ENCODE data around the gene POLE.

The POLE gene

DNA sequence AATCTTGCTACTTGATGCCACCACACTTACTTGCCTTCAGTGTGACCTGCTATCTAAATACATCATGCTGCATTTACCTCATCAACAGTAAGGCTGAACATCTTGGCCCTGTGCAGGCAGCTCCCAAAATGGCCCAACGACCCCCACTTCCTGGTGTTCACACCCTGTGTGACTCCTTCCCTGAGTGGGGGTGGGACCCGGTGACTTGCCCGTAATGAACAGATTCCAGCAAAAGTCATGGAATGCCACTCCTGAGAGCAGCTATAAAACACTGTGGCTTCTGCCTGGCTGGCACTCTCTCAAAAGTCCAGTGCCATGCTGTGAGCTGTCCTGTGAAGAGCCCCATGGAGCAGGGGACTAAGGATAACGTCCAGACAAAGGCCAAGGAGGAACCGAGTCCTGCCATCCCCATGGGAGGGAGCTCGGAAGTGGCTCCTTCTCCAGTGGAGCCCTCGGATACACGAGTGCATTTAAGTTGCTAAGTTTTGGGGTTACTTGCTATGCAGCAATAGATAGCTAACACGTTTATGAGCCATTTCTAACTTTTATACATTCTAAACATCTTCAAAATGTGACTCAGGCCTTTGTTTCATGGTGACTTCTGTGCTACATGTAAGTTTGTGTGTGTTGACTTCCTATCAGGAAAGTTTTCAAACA is 35.6 kb downstream of the POLE start:
- DNase-seq: no peak

DNA sequence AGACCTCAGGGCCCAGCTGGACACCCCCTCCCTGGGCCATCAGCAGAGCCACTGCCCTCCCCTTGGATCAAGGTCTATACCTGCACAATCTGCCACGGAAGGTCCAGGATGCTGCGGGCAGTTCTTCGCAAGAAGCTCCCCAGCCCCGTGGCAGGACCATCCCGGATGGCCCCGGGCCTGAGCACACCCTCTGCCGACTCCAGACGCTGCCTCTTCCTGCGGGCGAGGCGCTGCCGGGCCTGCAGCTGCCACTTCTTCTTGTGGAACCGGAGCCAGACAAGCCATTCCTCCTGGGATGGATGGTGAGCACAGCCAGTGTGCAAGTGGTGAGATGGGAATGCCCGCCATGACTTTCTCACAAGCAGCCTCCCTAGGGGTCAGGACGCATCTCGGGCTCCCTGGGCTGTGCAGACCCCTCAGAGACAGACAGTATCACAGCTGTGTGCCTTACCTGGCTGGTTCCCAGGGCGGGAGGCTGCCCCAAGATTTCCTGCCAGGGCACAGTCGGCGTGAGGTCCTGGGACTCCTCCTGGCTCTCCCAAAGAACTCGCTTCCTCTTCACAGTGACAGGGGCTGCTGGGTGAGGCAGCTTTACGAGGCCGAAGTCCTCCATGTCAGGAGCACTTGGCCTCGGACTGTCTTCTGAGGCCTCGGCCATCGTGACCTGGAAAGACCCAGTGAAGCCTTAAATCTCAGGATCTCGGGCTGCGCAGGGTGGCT is 37.8 kb downstream of the POLE start:
- no peak for DNase-seq

DNA sequence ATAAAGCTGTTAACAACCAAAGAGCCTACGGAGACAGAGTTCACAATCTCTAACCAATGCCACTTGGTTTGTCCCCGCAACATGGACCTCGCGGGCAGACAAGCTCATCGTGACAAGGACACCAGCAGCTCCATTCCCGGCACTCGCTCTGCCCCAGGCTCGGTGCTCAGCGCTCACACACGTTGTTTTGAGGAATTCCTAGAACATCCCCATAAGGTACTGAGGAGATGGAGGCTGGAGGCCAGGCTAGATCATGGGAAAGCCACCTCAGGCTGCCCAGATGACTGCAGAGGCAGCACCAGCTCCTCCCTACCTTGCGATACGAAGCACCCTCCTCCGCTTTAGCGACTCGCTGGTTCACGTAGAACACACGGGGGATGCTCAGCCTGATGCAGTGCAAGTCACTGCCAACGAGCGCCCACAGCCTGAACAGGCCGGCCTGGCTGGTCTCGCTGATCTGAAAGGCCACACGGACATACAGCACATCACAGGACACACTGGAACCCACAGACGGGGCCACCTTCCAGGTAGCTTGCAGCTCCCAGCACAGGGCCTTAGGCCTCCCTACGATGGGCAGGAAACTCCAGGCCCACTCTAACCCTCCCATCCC is 38.4 kb downstream of the POLE start:
- DNase-seq: no peak

DNA sequence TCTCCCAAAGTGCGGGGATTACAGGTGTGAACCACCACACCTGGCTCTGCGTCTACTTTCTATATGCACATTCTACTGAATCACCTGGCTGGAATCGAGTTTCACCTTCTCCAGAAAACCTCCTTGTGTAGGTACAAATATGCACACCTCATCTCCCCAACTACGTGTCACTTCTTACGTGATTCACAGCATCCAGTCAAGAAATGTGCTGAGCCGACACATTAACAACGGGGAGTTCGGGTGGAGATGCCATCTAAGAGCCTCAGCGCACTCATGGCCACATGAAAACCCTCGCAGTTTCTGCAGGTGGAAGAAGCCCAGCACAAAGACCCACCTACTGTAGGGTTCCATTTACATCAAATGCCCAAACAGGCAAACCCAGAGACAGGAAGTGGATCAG is 39.3 kb downstream of the POLE start:
- DNase-seq: no peak

DNA sequence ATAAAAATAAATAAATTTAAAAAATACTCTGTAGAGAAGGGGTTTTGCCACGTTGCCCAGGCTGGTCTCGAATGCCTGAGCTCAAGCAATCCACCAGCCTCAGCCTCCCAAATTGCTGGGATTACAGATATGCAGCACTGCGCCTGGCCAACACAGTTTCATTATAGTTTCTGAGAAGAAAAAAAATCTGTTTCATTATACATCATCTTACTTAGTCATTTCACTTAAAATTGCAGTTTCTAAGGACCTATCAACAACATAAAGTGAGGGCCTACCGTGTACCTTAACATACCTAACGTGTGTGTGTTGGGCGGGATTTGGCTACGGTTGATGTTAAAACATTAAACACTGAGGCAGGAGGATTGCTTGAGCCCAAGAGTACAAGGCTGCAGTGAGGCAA is 40.3 kb downstream of the POLE start:
- DNase-seq: no peak

DNA sequence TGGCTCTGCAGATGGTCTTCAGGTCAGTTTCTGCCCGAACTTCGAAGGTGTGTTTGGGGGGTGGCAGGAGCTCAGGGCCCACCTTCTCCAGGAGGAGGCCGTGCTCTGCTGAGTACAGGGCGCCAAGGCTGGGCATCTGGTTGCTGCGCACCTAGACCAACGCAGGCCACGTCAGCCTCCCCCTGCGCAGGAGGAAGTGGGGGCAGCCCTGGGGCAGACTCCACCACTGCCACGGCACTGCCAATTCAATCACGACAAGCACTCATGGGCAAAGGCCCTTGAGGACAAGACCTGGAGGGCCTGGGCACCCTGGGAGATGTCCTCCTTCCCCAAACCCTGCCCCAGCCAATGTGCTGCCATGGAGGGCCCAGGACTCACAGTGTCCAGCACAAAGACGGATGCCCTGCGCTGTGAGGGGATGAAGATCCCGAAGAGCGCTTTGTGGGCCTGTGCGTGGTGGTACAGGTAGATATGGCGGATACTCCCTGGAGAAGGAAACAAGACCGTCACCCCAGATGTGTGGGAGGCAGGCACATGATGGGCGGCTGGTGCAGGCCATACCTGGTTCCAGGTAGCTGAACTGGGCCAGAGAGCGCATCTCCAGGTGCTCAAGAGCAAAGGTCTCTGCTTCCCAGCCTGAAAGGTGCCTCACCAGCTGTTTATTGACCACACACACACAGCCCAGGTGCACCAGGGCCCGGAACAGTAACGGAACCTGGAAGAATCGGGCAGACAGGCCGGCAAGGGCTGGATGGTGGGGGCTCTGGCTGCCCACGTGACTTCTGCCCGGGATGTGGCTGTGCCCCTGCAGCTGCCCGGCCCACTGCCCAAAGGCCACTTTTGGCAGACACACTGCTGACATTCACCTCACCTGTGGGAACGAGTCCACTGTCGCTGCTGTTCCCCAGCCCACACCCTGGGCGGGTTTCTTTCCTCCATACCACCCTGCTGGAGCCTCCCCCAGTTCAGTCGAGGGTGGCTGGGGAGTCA is 44.0 kb downstream of the POLE start:
- no peak for DNase-seq

DNA sequence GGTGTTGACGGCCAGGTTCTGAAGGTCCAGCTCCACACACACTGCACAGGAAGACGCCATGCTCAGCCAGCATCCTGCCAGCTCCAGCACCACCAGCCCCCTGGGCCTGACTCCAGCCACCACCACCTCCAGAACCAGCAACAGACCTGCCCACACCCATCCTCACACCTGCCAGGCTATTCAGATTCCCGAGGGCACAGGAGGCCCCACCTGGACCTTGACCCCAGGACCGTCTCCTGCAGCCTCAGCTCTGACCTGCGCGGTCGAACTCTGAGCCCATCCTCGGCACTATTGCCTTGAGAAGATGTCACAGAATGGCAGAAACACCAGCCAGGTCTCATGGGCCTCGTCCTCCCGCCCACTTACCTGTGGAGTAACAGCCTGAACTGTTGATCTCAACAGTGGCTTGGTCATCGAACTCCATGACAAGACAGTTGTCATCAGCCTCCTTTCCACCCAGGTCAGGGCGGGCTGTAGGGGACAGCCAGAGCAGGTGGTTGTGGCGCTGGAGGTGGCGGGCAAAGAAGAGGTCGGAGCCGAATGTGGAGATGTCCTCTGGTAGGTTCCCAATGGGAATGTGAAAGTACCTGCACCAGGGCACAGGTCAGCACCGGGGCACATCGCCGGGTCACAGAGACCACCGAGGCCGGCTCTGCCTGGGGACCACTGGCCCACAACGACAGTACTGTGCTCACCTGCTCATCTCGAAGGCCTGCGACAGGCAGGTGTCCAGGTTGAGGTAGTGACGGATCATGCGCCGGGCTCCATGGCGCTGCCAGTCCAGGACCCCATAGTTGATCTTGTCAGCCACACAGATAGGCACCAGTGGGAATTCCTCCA is 45.1 kb downstream of the POLE start:
- no peak for DNase-seq

DNA sequence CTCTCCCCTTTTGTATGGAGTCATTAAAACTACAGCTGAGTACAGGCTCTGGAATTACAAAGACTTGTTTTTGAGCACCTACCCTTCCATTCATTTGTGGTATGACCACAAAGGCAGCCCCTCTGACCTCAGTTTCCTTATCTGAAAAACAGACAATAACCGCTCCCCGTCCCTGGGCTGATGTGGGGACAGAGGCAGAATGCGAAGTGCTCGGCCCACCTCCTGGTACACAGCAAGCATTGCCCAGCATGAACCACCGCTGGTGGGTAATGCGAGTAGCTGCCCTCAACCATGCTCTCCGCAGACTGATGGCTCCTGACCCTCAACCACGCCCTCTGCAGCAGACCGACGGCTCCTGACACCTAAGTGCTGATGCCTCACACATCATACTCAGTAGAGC is 46.2 kb downstream of the POLE start:
- no peak for DNase-seq

DNA sequence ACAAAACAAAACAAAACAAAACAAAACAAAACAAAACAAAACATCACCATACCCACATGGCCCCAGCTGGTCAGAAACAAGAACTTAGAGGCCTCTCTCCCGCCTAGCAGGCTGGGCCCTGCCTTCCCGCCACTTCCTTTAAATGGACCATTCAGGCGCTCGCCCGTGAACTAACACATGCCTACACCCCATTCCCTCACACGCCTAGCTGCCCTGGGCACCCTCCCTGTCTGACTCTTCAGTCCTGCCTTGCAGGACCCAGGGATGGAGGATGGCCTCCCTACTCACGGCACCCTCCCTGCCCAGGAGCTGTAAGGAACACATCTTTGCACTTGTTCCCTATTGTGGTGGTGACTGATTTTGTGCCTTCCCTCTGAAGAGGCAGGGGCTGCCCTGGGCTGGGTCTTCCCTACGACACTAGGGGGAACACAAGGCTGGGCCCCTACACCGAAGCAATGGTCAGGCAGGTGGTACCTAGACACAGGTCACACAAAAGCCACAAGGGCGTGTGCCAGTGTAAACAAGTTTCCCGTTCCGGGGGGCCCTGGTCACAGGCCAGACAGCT is 47.1 kb downstream of the POLE start:
- DNase-seq: no peak

DNA sequence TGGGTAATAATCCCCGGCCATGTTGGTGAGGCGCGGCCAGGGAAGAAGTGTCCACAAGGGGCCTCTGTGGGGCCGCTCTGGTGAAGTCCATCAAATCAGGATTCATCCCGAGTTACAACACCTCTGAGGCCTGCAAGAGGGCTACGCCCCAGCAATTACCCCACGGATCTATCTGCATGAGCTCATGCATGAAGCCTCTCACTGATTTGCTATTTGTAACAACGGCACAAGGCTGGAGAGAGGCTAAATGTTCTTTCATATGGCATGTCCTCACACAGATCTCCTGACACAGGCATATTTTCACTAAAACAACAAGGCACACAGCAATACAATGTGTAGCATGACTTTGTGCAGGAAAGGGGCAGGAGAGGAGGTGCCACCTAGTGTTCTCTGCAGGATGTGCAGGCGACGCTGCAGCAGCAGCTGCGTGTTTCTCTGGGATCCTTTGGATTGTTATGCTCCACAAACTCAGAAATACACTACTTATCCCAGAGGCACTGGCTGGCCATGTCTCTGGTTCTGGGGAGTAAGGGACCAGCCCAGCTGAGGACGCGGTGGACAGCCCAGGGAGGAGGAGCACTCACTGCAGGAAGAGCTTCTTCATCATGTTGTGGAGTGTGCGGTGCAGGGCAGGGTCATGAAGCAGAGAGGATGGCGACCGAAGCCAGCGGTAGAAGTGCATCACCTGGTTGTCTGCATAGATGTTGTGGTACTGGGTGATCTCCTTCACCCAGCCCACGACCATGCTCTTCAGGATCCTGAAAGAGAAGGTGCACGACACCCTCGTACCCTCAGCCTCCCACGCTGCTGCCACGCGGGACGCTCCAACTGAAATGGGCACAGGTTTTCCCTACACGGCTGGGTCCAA is 48.4 kb downstream of the POLE start:
- DNase-seq: no peak

DNA sequence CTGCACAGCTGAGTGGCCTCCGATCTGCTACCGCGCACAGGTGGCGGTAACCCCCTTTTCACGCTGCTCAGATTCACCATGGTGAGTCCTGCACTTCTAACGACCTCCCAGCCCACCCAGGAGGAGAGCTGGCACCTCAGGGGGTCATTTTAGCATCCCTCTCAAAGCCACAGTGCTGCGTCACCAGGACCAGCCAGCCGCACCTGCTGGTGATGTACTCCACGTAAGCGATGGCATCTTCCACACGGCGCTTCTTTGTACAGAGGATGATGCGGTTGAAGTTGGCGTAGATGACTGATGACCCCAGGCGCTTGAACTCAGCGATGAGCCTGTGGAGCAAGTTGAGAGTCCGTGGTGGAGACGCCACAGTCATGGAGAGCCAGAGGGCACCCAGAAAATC is 49.3 kb downstream of the POLE start:
- DNase-seq: no peak

DNA sequence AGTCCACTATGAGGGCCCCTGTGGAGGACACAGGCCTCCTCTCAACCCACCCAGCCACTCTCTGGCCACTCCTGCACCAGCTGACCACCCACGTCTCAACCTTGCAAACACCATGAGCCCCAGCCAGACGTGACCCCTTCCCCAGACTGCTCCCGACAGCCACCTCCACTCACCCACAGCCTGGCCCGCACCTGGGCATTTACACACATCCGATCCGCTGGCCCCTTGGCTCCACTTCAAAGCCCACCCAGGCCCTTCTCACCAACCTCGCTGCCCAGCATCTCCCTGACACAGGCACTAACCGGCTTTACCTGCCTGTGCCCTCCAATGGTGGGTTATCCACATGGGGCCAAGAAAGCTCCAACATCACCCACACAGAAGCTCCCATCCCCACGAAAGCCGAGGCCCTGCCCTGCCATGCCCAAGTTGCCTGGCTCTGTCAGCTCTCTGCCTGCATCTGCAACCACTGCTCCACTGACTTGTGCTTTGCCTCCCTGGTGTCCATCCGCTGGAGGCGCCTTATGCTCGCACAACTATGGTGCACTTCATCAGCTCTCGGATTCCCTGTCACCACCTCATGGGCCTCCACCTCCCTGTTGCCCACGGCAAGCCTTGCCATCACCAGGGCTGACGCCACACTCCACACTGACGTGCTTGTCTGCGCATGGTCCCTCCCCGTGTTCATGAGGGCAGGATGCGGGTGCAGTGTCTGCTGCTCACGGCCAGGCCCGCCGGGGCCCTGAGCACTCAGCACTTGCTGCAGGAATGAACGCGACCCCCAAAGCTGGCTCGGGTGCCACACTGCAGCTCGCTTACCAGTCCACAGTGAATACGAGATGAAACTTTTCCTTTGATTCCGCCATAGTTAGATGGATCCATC is 51.8 kb downstream of the POLE start:
- DNase-seq: no peak

DNA sequence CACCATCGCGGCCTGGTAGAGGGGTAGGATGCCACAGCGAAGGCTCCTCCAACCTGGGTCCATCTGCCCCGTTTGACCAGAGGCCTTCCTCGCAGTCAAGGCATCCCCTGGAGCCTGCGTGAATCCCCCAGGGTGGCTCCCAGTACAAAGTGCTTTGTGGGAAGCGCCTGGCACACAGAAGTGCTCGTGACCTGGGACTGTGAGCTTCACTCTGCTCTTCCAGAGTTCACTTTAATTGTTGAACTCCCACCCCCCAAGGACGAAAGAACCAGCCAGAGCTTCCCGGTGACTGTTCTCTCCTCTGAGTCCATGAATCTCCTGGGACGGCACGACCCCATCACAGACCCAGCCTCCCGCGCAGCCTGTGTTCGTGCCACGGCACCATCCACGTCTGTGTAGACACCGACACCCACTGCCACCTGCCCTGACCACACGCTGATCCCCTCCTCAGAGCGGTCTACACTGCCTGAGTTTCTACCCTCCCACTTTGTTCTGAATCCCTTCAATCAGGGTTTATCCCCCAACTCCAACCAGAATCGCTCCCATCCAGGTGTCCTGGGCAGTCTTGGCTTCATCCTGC is 52.6 kb downstream of the POLE start:
- DNase-seq: no peak

DNA sequence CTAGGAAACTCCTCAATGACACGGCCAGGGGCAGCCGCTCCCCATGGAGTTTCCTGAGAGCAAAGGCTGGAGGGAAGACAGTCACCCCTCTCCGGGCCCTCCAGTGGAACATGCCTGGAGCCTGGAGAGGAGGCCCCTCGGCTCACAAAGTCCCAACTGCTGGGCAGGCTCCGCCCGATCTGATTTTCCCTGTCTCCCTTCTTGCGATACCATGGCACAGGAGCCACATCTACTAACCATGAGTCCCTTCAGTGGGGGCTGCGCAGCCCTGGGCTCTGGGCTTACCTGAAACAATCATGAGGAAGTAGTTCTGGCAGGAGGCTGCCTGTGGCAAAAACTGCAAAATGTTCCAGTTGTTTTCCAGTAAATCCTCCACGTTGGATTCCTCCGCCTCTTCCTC is 53.2 kb downstream of the POLE start:
- DNase-seq: no peak

DNA sequence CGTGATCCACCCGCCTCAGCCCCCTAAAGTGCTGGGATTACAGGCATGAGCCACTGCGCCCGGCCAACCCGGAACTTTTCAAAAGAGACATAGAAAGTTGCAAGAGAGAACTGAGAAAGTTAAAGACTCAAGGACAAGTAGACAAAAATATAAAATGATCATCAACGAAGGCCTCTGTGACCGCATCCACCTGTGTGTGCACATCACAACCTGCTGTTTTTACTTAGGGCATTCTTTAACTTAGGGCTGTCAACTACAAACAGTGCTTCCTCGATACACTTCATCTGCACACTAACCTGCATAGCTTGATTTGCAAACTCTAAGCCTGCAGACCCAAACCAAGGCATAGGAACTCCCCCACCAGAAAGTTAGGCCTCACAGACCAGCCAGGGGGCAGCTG is 53.7 kb downstream of the POLE start:
- DNase-seq: no peak

DNA sequence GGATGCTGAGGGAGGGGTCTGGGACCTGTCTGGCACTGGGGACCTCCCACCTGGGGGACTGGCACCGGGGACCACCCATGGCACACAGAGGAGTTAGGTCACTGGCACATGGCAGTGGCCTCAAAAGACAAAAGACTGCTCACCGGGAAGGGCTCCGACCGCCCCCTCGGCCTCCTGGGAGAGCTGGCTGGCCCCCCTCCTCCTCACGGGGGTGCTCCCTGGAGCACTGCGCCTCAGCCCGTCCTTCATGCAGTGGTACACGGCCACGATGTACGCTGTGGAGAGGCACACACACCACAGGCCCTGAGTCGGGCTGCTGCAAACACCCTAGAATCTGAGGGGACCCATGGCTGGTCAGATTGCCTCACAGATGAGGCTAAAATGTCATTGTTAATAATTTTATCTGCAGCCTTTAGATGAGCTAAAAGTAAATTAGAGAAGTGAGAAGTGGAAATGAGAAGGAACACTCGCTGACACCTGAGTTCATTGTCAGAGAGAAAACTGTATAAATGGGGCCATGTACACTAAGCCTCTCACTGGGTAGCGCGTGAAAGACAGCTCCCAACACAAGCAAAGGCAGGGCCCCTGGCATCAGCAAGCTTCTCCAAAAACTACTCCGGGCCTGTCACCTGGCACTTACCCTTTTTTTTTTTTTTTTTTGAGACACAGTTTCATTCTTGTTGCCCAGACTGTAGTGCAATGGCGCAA is 54.5 kb downstream of the POLE start:
- DNase-seq: no peak

DNA sequence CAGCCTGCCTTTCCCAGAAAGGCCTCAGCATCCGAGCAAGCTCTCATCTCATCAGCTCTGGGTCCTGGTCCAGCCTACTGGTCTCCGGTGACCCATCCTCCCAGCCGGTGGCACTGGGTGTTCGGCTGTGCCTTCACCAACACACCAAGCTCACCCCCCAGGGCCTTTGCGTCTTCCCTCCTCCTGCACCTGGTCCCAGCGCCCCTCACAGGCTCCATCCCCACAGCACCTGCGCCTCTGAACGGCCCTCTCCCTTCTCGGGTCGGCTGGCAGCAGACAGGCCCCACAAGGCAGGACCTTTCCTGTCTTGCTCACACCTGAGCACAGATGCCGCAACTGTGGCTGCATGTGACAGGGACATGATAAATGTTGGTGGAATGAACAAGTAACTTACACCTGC is 55.5 kb downstream of the POLE start:
- no peak for DNase-seq

DNA sequence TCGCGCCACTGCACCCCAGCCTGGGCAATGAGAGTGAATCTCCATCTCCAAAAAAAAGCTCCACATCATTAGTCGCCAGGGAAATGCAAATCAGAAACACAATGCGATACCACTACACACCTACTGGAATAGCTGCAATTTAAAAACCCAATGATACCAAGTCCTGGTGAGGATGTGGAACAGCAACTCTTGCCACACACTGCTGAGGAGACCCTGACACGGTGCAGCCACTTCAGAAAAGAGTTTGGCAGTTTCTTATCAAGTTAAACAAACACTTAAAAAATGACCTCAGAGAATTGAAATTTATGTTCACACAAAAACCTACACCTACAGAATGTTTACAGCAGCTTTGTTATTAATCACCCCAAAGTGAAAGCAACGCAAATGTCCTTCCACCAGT is 56.5 kb downstream of the POLE start:
- no peak for DNase-seq

DNA sequence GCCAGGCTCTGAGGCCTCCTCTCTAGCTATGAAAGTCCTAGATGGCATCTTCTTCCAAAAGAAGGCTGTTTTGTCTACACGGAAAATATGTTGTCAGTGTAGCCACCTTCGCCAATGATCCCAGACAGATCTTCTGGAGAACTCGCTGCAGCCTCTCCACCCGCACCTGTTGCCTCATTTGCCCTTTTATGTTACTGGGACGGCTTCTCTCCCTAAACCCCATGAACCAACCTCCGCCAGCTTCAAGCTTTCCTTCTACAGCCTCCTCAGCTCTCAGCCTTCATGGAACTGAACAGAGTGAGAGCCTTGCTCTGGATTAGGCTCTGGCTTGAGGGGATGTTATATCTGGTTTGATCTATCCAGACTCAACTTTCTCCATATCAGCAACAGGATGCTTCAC is 57.8 kb downstream of the POLE start:
- DNase-seq: no peak
